ENCODE results near the gene GCNA.
"Not testable (repeated sequence)": the region's sequence is repeated elsewhere in the genome, so short reads cannot be mapped to it uniquely, and the experiment has no call there.

GCNA gene

GRCh38 chrX:71563921-71564320 is 14.3 kb upstream of the GCNA start:
- no peak overlapping the region for H3K4me3 ChIP-seq (ENCODE audit: low read length)
- no peaks in the 10 kb centered on the region for H3K9me3 ChIP-seq (replicated peaks; ENCODE audit: low read length)
- no peaks in the 10 kb centered on the region for H3K27me3 ChIP-seq (ENCODE audit: control insufficient read depth, insufficient read depth, low read length)
- no peak overlapping the region for H3K9ac ChIP-seq (ENCODE audit: low read depth, low read length)
- H3K36me3 ChIP-seq (ENCODE audit: insufficient read depth, low read length), result peaks cover 62% of the 10 kb centered on the region
- H3K4me1 ChIP-seq (ENCODE audit: control insufficient read depth, insufficient read depth, low read length), result no peaks in the 10 kb centered on the region
- no peak overlapping the region for H3K4me2 ChIP-seq (ENCODE audit: low read length)

DNA sequence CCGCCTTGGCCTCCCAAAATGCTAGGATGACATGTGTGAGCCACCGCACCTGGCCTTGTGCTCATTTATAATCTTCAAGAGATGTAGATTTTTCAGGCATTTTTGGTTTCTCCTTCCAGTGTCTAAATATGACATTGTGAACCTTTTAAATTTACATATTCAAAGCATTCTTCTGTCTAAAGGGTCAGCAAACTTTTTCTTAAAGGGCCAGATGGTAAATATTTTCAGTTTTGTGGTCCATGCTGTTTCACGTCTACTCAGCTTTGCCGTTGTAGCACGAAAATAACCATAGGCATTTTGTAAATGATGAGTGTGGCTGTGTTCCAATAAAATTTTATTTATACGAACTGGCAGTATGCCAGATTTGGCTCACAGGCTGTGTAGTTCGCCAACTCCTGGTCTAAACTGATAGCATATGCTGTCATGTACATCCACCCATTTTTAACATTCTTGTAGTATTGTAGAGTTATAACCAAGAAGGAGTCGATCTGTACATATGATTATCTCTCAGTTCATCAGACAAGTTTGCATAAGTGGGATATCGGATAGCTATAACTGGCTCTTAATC is 12.7 kb upstream of the GCNA start:
- Histone ChIP-seq H3K9ac (ENCODE audit: low read depth, low read length) (no peak overlapping the region), H3K9me3 (replicated peaks; ENCODE audit: low read length) (no peaks in the 10 kb centered on the region), H3K4me1 (ENCODE audit: control insufficient read depth, insufficient read depth, low read length) (no peaks in the 10 kb centered on the region), H3K27me3 (ENCODE audit: control insufficient read depth, insufficient read depth, low read length) (no peaks in the 10 kb centered on the region), H3K4me3 (ENCODE audit: low read length) (no peak overlapping the region), H3K36me3 (ENCODE audit: insufficient read depth, low read length) (peaks cover 53% of the 10 kb centered on the region), H3K4me2 (ENCODE audit: low read length) (no peak overlapping the region)

- H3K36me3 ChIP-seq (ENCODE audit: insufficient read depth, low read length), result peaks cover 37% of the 10 kb centered on the region
- not testable (repeated sequence) for H3K4me1 ChIP-seq (ENCODE audit: control insufficient read depth, insufficient read depth, low read length); H3K9ac ChIP-seq (ENCODE audit: low read depth, low read length)
These were observed 6.8 kb upstream of the GCNA start for GRCh38 chrX:71571390-71571789.

GRCh38 chrX:71573590-71573989 is 4.6 kb upstream of the GCNA start:
- Histone ChIP-seq H3K4me3 (ENCODE audit: low read length) (no peak overlapping the region), H3K9ac (ENCODE audit: low read depth, low read length) (no peak overlapping the region), H3K4me2 (ENCODE audit: low read length) (no peak overlapping the region), H3K4me1 (ENCODE audit: control insufficient read depth, insufficient read depth, low read length) (peaks cover 4% of the 10 kb centered on the region), H3K27me3 (ENCODE audit: control insufficient read depth, insufficient read depth, low read length) (no peaks in the 10 kb centered on the region), H3K9me3 (replicated peaks; ENCODE audit: low read length) (no peaks in the 10 kb centered on the region), H3K36me3 (ENCODE audit: insufficient read depth, low read length) (peaks cover 31% of the 10 kb centered on the region)

More at GRCh38 chrX:71571390-71571789, 6.8 kb upstream of the GCNA start:
- not testable (repeated sequence) for H3K9me3 ChIP-seq (replicated peaks; ENCODE audit: low read length); H3K4me2 ChIP-seq (ENCODE audit: low read length); H3K27me3 ChIP-seq (ENCODE audit: control insufficient read depth, insufficient read depth, low read length); H3K4me3 ChIP-seq (ENCODE audit: low read length)

- no peaks in the 10 kb centered on the region for H3K9me3 ChIP-seq (replicated peaks; ENCODE audit: low read length)
- H3K36me3 ChIP-seq (ENCODE audit: insufficient read depth, low read length), result peaks cover 28% of the 10 kb centered on the region
- no peaks in the 10 kb centered on the region for H3K27me3 ChIP-seq (ENCODE audit: control insufficient read depth, insufficient read depth, low read length)
- H3K4me1 ChIP-seq (ENCODE audit: control insufficient read depth, insufficient read depth, low read length), result peaks cover 4% of the 10 kb centered on the region
- H3K4me2 ChIP-seq (ENCODE audit: low read length), result no peak overlapping the region
- H3K9ac ChIP-seq (ENCODE audit: low read depth, low read length), result no peak overlapping the region
- H3K4me3 ChIP-seq (ENCODE audit: low read length), result no peak overlapping the region
These were observed 555 bp upstream of the GCNA start for GRCh38 chrX:71577682-71578081.

DNA sequence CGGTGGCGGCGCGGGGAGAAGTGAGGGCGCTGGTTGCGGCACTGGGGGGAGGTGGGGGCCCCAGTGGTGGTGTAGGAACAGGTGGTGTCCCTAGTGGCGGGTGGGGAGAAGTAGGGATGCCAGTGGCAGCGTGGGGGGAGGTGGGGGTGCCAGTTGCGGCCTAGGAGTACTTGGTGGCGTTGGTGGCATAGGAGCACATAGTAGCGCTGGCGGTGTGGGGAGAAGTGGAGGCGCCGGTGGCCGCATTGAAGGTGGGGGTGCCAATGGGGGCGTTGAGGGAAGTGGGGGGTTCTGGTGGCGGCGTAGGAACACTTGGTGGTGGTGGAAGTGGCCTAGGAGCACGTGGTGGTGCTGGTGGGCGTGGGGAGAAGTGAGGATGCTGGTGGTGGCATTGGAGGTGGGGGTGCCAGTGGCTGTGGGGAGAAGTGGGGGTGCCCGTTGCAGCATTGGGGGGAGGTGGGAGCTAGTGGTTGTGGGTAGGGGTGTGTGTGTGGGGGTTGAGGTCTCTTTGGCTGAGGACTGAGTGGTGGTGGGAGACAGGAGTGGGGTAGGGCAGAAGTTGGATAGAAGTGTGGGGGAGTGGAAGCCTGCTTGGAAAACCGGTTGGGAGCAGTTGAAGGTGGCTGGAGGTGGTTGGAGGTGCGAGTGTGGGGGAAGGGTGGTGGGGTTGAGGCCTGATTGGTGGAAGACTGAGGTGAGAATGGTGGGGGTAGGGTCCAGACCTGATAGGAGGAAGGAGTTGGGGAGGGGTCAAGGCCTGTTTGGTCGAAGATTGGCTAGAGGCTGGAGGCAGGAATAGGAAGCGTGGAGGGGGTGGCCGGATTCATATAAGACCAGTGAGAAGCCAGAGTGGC is 1.1 kb downstream of the GCNA start:
- Histone ChIP-seq H3K4me2 (ENCODE audit: low read length) (no peak overlapping the region), H3K9me3 (replicated peaks; ENCODE audit: low read length) (no peaks in the 10 kb centered on the region), H3K9ac (ENCODE audit: low read depth, low read length) (no peak overlapping the region), H3K36me3 (ENCODE audit: insufficient read depth, low read length) (peaks cover 12% of the 10 kb centered on the region), H3K4me3 (ENCODE audit: low read length) (no peak overlapping the region), H3K27me3 (ENCODE audit: control insufficient read depth, insufficient read depth, low read length) (no peaks in the 10 kb centered on the region), H3K4me1 (ENCODE audit: control insufficient read depth, insufficient read depth, low read length) (no peaks in the 10 kb centered on the region)

GRCh38 chrX:71579990-71580380 is 1.7 kb downstream of the GCNA start:
- Histone ChIP-seq H3K4me1 (ENCODE audit: control insufficient read depth, insufficient read depth, low read length) (no peaks in the 10 kb centered on the region), H3K4me3 (ENCODE audit: low read length) (no peak overlapping the region)

GRCh38 chrX:71581210-71581609 is 3.0 kb downstream of the GCNA start:
- Histone ChIP-seq H3K27me3 (ENCODE audit: control insufficient read depth, insufficient read depth, low read length) (no peaks in the 10 kb centered on the region), H3K4me3 (ENCODE audit: low read length) (no peak overlapping the region)

More at GRCh38 chrX:71579990-71580380, 1.7 kb downstream of the GCNA start:
- H3K36me3 ChIP-seq (ENCODE audit: insufficient read depth, low read length), result peaks cover 9% of the 10 kb centered on the region
- no peaks in the 10 kb centered on the region for H3K9me3 ChIP-seq (replicated peaks; ENCODE audit: low read length)
- H3K27me3 ChIP-seq (ENCODE audit: control insufficient read depth, insufficient read depth, low read length), result no peaks in the 10 kb centered on the region
- H3K9ac ChIP-seq (ENCODE audit: low read depth, low read length), result no peak overlapping the region
- no peak overlapping the region for H3K4me2 ChIP-seq (ENCODE audit: low read length)

GRCh38 chrX:71586929-71587328 is 8.7 kb downstream of the GCNA start:
- no peak overlapping the region for H3K9ac ChIP-seq (ENCODE audit: low read depth, low read length)
- no peak overlapping the region for H3K4me2 ChIP-seq (ENCODE audit: low read length)
- H3K4me3 ChIP-seq (ENCODE audit: low read length), result no peak overlapping the region
- H3K27me3 ChIP-seq (ENCODE audit: control insufficient read depth, insufficient read depth, low read length), result no peaks in the 10 kb centered on the region
- no peaks in the 10 kb centered on the region for H3K4me1 ChIP-seq (ENCODE audit: control insufficient read depth, insufficient read depth, low read length)
- H3K9me3 ChIP-seq (replicated peaks; ENCODE audit: low read length), result no peaks in the 10 kb centered on the region
- no peaks in the 10 kb centered on the region for H3K36me3 ChIP-seq (ENCODE audit: insufficient read depth, low read length)

More at GRCh38 chrX:71581210-71581609, 3.0 kb downstream of the GCNA start:
- Histone ChIP-seq H3K9ac (ENCODE audit: low read depth, low read length) (no peak overlapping the region), H3K36me3 (ENCODE audit: insufficient read depth, low read length) (peaks cover 8% of the 10 kb centered on the region), H3K4me1 (ENCODE audit: control insufficient read depth, insufficient read depth, low read length) (no peaks in the 10 kb centered on the region), H3K4me2 (ENCODE audit: low read length) (no peak overlapping the region), H3K9me3 (replicated peaks; ENCODE audit: low read length) (no peaks in the 10 kb centered on the region)

GRCh38 chrX:71593210-71593609 is 15.0 kb downstream of the GCNA start:
- H3K4me1 ChIP-seq (ENCODE audit: control insufficient read depth, insufficient read depth, low read length); H3K9ac ChIP-seq (ENCODE audit: low read depth, low read length); H3K4me3 ChIP-seq (ENCODE audit: low read length); H3K36me3 ChIP-seq (ENCODE audit: insufficient read depth, low read length); H3K4me2 ChIP-seq (ENCODE audit: low read length); H3K27me3 ChIP-seq (ENCODE audit: control insufficient read depth, insufficient read depth, low read length); H3K9me3 ChIP-seq (replicated peaks; ENCODE audit: low read length): not testable (repeated sequence)

DNA sequence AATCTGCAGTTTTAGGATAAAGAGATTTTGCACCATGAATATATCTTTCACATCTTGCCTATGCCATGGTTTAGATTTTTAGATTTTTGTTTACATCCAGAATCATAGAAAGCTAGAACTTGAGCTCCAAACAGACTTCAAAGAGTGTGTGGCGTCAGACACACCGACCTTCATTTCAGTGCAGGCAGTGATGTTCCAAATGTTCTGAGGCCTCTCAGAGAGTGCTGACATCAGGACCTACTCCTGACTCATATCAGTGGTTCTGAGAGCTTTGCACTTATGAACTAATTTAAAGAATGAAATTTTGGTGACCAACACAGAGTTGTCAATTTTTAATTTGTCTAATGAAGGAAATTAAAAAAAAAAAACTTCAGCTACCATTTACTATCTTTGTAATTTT is 21.7 kb downstream of the GCNA start:
- Histone ChIP-seq H3K27me3 (ENCODE audit: control insufficient read depth, insufficient read depth, low read length) (no peaks in the 10 kb centered on the region), H3K9me3 (replicated peaks; ENCODE audit: low read length) (no peaks in the 10 kb centered on the region), H3K9ac (ENCODE audit: low read depth, low read length) (no peak overlapping the region), H3K4me3 (ENCODE audit: low read length) (no peak overlapping the region), H3K4me2 (ENCODE audit: low read length) (no peak overlapping the region), H3K36me3 (ENCODE audit: insufficient read depth, low read length) (peaks cover 25% of the 10 kb centered on the region), H3K4me1 (ENCODE audit: control insufficient read depth, insufficient read depth, low read length) (no peaks in the 10 kb centered on the region)

DNA sequence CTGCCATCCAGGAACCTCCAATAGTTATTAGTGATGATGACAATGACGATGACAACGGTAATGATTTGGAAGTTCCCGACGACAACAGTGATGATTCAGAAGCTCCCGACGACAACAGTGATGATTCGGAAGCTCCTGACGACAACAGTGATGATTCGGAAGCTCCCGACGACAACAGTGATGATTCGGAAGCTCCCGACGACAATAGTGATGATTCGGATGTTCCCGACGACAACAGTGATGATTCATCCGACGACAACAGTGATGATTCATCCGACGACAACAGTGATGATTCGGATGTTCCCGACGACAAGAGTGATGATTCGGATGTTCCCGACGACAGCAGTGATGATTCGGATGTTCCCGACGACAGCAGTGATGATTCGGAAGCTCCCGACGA is 25.4 kb downstream of the GCNA start:
- Histone ChIP-seq H3K9me3 (replicated peaks; ENCODE audit: low read length) (no peaks in the 10 kb centered on the region), H3K4me2 (ENCODE audit: low read length) (no peak overlapping the region), H3K9ac (ENCODE audit: low read depth, low read length) (no peak overlapping the region), H3K4me1 (ENCODE audit: control insufficient read depth, insufficient read depth, low read length) (no peaks in the 10 kb centered on the region), H3K36me3 (ENCODE audit: insufficient read depth, low read length) (peaks cover 48% of the 10 kb centered on the region), H3K4me3 (ENCODE audit: low read length) (no peak overlapping the region), H3K27me3 (ENCODE audit: control insufficient read depth, insufficient read depth, low read length) (no peaks in the 10 kb centered on the region)
